GM06990 (cell line): Measurements from ENCODE around the gene HEXIM1.

ENCODE experiments used
- DNase-seq: peaks from one replicate; pipeline ENCODE4 v3.0.0-alpha.2; 2011; ENCODE audit not compliant: insufficient read length; ENCODE audit errors: extremely low read depth
- H3K27me3 ChIP-seq: replicated peaks from 2 replicates; pipeline ENCODE4 v1.6.0; 2011; ENCODE audit warnings: low read length; ENCODE audit not compliant: control insufficient read depth, insufficient read depth
- H3K36me3 ChIP-seq: 2 replicates; pipeline ENCODE4 v1.5.1; 2011; ENCODE audit warnings: low read length; ENCODE audit not compliant: control insufficient read depth, insufficient read depth
- H3K4me3 ChIP-seq: replicated peaks from 2 replicates; pipeline ENCODE4 v1.5.1; 2011; ENCODE audit warnings: low read depth, mild to moderate bottlenecking, control low read depth, low read length
- CTCF ChIP-seq: IDR thresholded peaks from 2 replicates; pipeline ENCODE4 v1.5.1; 2011; ENCODE audit warnings: low read length, control low read depth, mild to moderate bottlenecking, inconsistent platforms; ENCODE audit not compliant: insufficient read depth, poor library complexity, severe bottlenecking

HEXIM1 gene

GRCh38 chr17:45149669-45150664 is 1.7 kb downstream of the HEXIM1 start:
- TF ChIP-seq CTCF, result no peak
- Histone ChIP-seq H3K36me3 (no peaks in the 10 kb centered on the region; the same call in 1 of the 2 replicates), H3K27me3 (no peaks in the 10 kb centered on the region), H3K4me3 (peak overlapping the region; percentile 98)
- DNase-seq, result peak; percentile 73

GRCh38 chr17:45150911-45151809 is 2.9 kb downstream of the HEXIM1 start:
- TF ChIP-seq CTCF, result no peak
- Histone ChIP-seq H3K36me3 (no peaks in the 10 kb centered on the region; the same call in 1 of the 2 replicates), H3K4me3 (peak overlapping the region; percentile 98), H3K27me3 (no peaks in the 10 kb centered on the region)
- DNase-seq, result no peak

GRCh38 chr17:45155029-45155428 is 6.8 kb downstream of the HEXIM1 start:
- no peak for DNase-seq
- no peak for TF ChIP-seq CTCF
- Histone ChIP-seq H3K27me3 (no peaks in the 10 kb centered on the region), H3K4me3 (no peak overlapping the region), H3K36me3 (no peaks in the 10 kb centered on the region)

- no peaks in the 10 kb centered on the region for H3K36me3 ChIP-seq
- DNase-seq, result no peak
- TF ChIP-seq CTCF, result no peak
- H3K4me3 ChIP-seq, result no peak overlapping the region
- no peaks in the 10 kb centered on the region for H3K27me3 ChIP-seq
Measured at GRCh38 chr17:45155483-45155882, 7.2 kb downstream of the HEXIM1 start.

GRCh38 chr17:45156242-45156641 is 8.0 kb downstream of the HEXIM1 start:
- no peak for TF ChIP-seq CTCF
- DNase-seq, result no peak
- no peaks in the 10 kb centered on the region for H3K27me3 ChIP-seq
- no peak overlapping the region for H3K4me3 ChIP-seq
- H3K36me3 ChIP-seq, result no peaks in the 10 kb centered on the region
